Ascending aorta (tissue), 2 donors: Measurements from ENCODE around the gene BMPER. TPM values are rescaled to one million over a fixed set of nuclear protein-coding genes. Genes with fewer than 3 reads are reported as not detected.
A peak's percentile ranks its signal among the peaks of the same experiment; 100 is the strongest.

ENCODE experiments used
- DNase-seq, 2 donors: peaks; one replicate each; pipeline ENCODE4 v3.0.0-alpha.2; 2019; ENCODE audit warnings: low spot score in 2 of 2
- H3K27ac ChIP-seq, 2 donors: fragments of 200-600 bp; sonication (generic); one replicate each; pipeline ENCODE4 v1.5.1; 2016 to 2017; ENCODE audit warnings: mild to moderate bottlenecking in 1 of 2
- H3K27me3 ChIP-seq: fragments of 200-600 bp; sonication (generic); one replicate; pipeline ENCODE4 v1.5.1; 2017
- H3K36me3 ChIP-seq, 2 donors: fragments of 200-600 bp; sonication (generic); one replicate each; pipeline ENCODE4 v1.5.1; 2016
- H3K4me1 ChIP-seq, 2 donors: fragments of 200-600 bp; sonication (generic); one replicate each; pipeline ENCODE4 v1.5.1; 2016 to 2017; ENCODE audit warnings: mild to moderate bottlenecking in 1 of 2
- H3K4me3 ChIP-seq, 2 donors: fragments of 200-600 bp; sonication (generic); one replicate each; pipeline ENCODE4 v1.5.1; 2016 to 2017; ENCODE audit warnings: mild to moderate bottlenecking in 1 of 2
- H3K9me3 ChIP-seq, 2 donors: fragments of 200-600 bp; sonication (generic); one replicate each; pipeline ENCODE4 v1.5.1; 2016
- intact Hi-C: fragments of 100-400 bp; cut with DNase I; formaldehyde crosslinking; loops from one replicate; pipeline ENCODE4 v1.15.1; 2023
- total RNA-seq: library from RNA; depleted of rRNA; stranded (reverse); fragments of >200 nt; gene quantifications from one replicate; pipeline ENCODE4 v1.1.0, GENCODE V29; 2016
- TF ChIP-seq, protein P1 (sequence below), 3 experiments: fragments of 200-600 bp in 2 of 3; fragments of 450-650 bp in 1 of 3; sonication (generic) in 2 of 3; IDR thresholded peaks; one replicate each; pipeline ENCODE4 v1.5.1; 2016 to 2019; ENCODE audit warnings: antibody characterized with exemption in 3 of 3, mild to moderate bottlenecking in 1 of 3, moderate library complexity in 1 of 3

The BMPER gene
- total RNA-seq, 1 donor from 2014 or later, result not detected

DNA sequence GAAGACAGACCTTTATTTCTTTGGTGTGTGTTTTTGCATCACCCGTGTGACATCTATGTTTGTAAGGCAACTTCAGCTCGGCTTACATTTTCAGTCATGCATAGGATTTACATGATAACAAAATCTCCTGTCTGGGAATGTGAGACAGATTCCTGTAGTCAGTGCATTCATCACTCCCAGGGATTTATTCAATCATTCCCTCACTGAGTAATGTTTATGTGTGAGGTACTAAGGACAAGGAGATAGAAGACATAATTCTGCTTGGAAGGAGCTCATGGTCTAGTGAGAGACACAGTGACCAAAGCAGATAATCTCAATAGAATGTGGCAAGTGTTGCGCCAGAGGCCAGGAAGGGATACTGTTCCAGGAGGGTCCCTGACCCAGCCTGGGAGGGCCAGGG, 35.2 kb upstream of the BMPER start:
- Histone ChIP-seq H3K9me3 (no peaks in the 10 kb centered on the region), H3K4me3 (no peak overlapping the region), H3K4me1 (peaks cover 0 to 11% of the 10 kb centered on the region in 2 donors), H3K27ac (no peak overlapping the region), H3K36me3 (no peaks in the 10 kb centered on the region), H3K27me3 (no peaks in the 10 kb centered on the region)
- no peak for DNase-seq
- intact Hi-C loops, result no loop called here
- TF ChIP-seq, protein P1, sequence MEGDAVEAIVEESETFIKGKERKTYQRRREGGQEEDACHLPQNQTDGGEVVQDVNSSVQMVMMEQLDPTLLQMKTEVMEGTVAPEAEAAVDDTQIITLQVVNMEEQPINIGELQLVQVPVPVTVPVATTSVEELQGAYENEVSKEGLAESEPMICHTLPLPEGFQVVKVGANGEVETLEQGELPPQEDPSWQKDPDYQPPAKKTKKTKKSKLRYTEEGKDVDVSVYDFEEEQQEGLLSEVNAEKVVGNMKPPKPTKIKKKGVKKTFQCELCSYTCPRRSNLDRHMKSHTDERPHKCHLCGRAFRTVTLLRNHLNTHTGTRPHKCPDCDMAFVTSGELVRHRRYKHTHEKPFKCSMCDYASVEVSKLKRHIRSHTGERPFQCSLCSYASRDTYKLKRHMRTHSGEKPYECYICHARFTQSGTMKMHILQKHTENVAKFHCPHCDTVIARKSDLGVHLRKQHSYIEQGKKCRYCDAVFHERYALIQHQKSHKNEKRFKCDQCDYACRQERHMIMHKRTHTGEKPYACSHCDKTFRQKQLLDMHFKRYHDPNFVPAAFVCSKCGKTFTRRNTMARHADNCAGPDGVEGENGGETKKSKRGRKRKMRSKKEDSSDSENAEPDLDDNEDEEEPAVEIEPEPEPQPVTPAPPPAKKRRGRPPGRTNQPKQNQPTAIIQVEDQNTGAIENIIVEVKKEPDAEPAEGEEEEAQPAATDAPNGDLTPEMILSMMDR (IDR thresholded peaks at IDR 0.05), result no peak

DNA sequence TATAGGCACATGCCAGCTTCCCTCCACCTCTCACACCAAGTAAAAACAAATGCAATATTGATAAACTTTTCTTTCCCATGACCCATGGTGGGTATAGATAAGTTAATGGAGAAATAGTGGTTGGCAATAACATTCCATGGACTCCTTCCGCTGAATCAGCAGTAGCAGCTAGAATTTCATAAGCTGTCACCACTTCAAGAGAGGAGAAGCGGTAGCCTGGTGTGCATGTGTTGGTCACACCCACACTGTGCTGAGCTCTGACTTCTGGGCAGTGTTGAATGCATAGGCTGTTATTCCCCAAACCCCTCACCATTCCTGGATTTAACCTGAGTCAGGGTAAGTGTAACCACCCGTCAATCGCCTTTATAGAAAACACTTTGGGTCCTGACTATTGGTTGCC, 32.5 kb upstream of the BMPER start:
- Histone ChIP-seq H3K4me1 (peaks cover 0 to 33% of the 10 kb centered on the region in 2 donors), H3K4me3 (no peak overlapping the region), H3K36me3 (no peaks in the 10 kb centered on the region), H3K27ac (no peak overlapping the region), H3K27me3 (no peaks in the 10 kb centered on the region), H3K9me3 (no peaks in the 10 kb centered on the region)
- intact Hi-C loops, result no loop called here
- TF ChIP-seq, protein P1 (IDR thresholded peaks at IDR 0.05), result no peak
- no peak for DNase-seq

DNA sequence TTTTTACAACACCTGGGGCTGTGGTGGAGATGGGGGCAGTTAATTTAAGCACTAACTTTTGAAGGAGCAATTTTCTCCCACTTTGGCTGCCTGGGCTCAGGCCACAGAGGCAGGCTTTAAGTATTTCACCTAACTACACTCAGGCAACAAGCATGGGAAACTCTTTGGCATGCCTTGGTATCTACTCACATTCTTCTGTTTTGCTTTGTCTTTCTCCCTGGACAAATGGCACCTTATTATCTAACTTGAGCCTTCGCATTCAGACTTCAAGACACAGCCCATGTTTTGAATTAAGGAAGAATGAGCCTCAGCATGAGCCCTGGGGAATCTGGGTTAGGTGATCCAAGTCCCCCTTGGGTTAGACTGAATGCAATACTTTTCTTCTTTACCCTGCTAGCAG, 31.8 kb upstream of the BMPER start:
- no peak overlapping the region for H3K27ac ChIP-seq
- TF ChIP-seq, protein P1 (IDR thresholded peaks at IDR 0.05), result no peak

DNA sequence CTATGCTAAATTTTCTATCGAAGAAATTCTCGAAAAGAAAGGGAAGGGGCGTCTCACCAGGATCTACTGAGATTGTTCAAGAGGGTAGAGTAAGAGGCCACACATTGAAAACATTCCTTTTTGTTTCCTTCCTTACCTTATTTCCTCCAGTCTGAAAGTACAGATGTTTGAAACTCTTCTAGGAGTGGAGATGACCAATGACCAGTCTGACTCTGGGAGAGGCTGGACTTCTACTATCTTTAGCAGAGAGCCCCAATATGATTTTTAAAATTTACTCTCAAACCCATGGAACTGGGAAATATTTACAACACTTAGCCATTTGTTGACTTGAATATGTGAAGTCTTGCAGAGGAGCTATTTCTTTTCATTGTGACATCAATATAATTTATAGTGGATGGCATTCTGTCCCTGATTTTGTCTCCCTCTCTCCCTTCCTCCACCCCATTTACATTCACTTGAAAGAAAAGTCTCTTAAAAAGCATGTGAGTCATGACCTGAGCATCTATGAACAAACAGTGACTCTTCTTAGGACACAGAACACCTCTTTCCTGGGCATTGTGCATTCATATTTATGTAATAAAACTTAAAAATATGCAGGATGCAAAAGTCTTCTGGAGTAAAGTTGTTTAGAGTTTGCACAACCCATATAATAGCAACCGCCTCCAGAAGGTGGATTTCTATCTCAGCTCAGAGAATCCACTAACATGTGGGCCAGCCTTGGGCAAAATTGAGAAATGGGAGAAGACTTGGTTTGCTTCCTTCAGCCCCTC, 31.2 kb upstream of the BMPER start:
- no peak for DNase-seq

More for the DNA sequence above, 31.8 kb upstream of the BMPER start:
- intact Hi-C loops, result no loop called here
- H3K9me3 ChIP-seq, result no peaks in the 10 kb centered on the region
- no peak overlapping the region for H3K4me3 ChIP-seq
- DNase-seq, result no peak
- no peaks in the 10 kb centered on the region for H3K27me3 ChIP-seq
- peaks cover 0 to 33% of the 10 kb centered on the region in 2 donors for H3K4me1 ChIP-seq
- no peaks in the 10 kb centered on the region for H3K36me3 ChIP-seq

DNA sequence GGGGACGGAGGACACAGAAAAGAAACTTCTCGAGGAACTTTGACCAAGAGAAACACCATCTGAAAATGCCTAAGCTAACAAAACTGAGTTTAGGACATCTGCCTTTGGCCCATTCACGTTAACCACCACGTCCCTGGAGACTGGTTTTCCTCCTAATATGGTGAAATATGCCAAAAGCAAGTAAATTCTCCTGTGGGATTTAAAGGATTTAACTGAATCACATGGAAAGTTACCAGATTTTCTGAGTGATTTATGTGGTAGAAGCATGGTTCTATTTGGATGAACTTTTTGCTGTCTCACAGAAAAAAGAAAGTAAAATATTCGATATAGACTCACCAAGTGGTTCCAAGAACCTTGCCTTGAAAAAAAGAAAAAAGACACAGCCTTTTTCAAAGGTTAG, 30.4 kb upstream of the BMPER start:
- Histone ChIP-seq H3K27ac (peak overlapping the region; percentile 3 to 45), H3K4me3 (peak overlapping the region in 1 of 2 donors; percentile 25), H3K36me3 (no peaks in the 10 kb centered on the region), H3K27me3 (no peaks in the 10 kb centered on the region), H3K4me1 (peaks cover 0 to 33% of the 10 kb centered on the region in 2 donors), H3K9me3 (no peaks in the 10 kb centered on the region)
- TF ChIP-seq, protein P1 (IDR thresholded peaks at IDR 0.05), result no peak
- DNase-seq, result peak in 1 of 2 donors; percentile 70
- intact Hi-C loops, result no loop called here

More for the DNA sequence above, 31.2 kb upstream of the BMPER start:
- intact Hi-C loops, result no loop called here
- Histone ChIP-seq H3K4me1 (peaks cover 0 to 33% of the 10 kb centered on the region in 2 donors), H3K27me3 (no peaks in the 10 kb centered on the region), H3K9me3 (no peaks in the 10 kb centered on the region), H3K27ac (peak overlapping the region; percentile 3 to 45), H3K4me3 (peak overlapping the region in 1 of 2 donors; percentile 25), H3K36me3 (no peaks in the 10 kb centered on the region)
- TF ChIP-seq, protein P1 (IDR thresholded peaks at IDR 0.05), result no peak
